C4-2B (cell line): ENCODE data around the gene CNBD2.
"Not testable (repeated sequence)": the region's sequence is repeated elsewhere in the genome, so short reads cannot be mapped to it uniquely, and the experiment has no call there.

Source experiments
- H3K27ac ChIP-seq: fragments of 450-650 bp; 2 replicates; pipeline ENCODE4 v1.5.1; 2017
- ZFX ChIP-seq: fragments of 450-650 bp; IDR thresholded peaks from 2 replicates; pipeline ENCODE4 v1.6.1; 2017
- TF ChIP-seq, protein P1 (sequence below): fragments of 450-650 bp; conservative IDR thresholded peaks from 2 replicates; pipeline ENCODE4 v1.5.1; 2017; ENCODE audit warnings: mild to moderate bottlenecking

The CNBD2 gene

GRCh38 chr20:36010076-36010475 lies 41.7 kb downstream of the CNBD2 start:
- TF ChIP-seq, protein P1, sequence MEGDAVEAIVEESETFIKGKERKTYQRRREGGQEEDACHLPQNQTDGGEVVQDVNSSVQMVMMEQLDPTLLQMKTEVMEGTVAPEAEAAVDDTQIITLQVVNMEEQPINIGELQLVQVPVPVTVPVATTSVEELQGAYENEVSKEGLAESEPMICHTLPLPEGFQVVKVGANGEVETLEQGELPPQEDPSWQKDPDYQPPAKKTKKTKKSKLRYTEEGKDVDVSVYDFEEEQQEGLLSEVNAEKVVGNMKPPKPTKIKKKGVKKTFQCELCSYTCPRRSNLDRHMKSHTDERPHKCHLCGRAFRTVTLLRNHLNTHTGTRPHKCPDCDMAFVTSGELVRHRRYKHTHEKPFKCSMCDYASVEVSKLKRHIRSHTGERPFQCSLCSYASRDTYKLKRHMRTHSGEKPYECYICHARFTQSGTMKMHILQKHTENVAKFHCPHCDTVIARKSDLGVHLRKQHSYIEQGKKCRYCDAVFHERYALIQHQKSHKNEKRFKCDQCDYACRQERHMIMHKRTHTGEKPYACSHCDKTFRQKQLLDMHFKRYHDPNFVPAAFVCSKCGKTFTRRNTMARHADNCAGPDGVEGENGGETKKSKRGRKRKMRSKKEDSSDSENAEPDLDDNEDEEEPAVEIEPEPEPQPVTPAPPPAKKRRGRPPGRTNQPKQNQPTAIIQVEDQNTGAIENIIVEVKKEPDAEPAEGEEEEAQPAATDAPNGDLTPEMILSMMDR: no peak
- TF ChIP-seq ZFX: no peak
- no peak overlapping the region for H3K27ac ChIP-seq

DNA sequence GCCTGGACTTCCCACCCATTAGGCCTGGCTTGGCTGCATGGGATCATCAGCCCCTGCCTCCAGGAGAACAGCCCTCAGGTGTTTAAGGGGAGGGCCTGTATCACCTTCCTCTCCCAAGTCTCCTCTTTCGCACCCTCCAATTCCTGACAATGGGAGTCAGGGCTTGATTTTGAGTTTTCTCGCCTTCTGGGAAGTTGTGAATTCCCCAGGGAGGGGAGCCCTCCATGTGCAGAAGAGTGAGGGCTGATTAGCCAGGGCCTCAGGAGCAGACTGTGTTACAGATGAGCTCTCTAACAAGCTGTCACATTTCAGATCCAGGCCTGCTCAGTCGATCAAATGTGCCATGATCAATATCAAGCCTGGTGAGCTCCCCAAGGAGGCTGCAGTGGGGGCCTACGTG lies 42.4 kb downstream of the CNBD2 start:
- TF ChIP-seq, protein P1: no peak
- no peak for TF ChIP-seq ZFX
- no peak overlapping the region for H3K27ac ChIP-seq

- no peak for TF ChIP-seq ZFX
- TF ChIP-seq, protein P1: no peak
- H3K27ac ChIP-seq: no peak overlapping the region
These were observed 47.5 kb downstream of the CNBD2 start for GRCh38 chr20:36015806-36016403.

DNA sequence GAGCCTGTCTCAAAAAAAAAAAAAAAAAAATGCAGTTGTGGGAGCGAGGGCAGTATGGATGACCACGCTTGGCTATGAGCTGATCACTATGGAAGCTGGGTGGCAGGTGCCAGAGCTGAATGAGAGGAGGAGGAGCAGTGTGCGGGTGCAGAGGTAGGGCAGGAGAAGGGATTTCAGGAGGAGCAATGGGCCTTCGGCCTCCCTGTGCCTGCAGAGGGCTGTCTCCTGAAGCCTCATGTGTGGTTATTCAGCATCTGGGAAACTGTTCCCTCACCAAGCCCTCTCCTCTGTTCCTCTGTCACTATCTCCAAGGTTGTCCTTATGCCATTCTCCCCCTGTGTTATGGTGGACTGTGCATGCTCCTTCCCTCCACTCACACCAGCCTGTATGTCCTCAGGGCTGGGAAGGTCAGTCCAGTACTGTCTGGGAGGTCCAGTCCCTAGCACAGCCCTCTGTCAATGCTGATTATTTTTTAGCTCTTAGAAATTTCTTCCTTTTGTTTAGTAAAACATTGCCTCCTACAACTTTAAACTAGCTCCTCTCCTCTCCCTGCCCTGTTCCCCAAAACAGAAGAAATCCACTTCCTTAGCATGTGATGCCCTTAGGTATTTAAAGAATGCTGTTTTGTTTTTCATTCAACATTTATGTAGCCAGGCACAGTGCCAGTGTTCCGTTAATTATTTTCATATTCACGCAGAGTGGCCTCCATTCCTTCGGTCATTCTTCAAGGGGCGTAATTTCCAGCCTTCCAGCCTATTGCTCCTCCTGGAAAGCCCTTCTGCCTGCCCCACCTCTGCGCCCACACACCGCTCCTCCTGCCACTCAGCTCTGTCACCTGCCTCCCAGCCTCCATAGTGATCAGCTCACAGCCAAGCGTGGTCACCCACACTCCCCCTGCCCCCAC lies 48.9 kb downstream of the CNBD2 start:
- TF ChIP-seq ZFX: no peak
- TF ChIP-seq, protein P1: no peak
- no peak overlapping the region for H3K27ac ChIP-seq

- TF ChIP-seq ZFX: no peak
- TF ChIP-seq, protein P1: no peak
- H3K27ac ChIP-seq: no peak overlapping the region
These were observed 50.0 kb downstream of the CNBD2 start for GRCh38 chr20:36018208-36018988.

GRCh38 chr20:36026131-36026530 lies 57.7 kb downstream of the CNBD2 start:
- H3K27ac ChIP-seq: not testable (repeated sequence)

GRCh38 chr20:36028106-36028808 lies 59.9 kb downstream of the CNBD2 start:
- TF ChIP-seq, protein P1: no peak
- no peak for TF ChIP-seq ZFX

More at GRCh38 chr20:36028106-36028808, 59.9 kb downstream of the CNBD2 start:
- no peak overlapping the region for H3K27ac ChIP-seq
